A549 (cell line): Measurements from ENCODE around the gene AMFR. TPM values are rescaled to one million over a fixed set of nuclear protein-coding genes. Genes with fewer than 3 reads are reported as not detected.

Experiments used
- ATAC-seq, 2 experiments: fragments of 200-7000 bp in 1 of 2; fragments of >200 bp in 1 of 2; cut with Nextera tagmentation in 1 of 2; cut with Tn5 transposase in 1 of 2; 3 replicates each; pipeline versions ENCODE4 v1.8.0 to v1.9.1; 2018 to 2020; ENCODE audit warnings: mild to moderate bottlenecking in 1 of 2, moderate library complexity in 1 of 2
- CTCF ChIA-PET: fragments of 300-600 bp; sonication (Branson Sonifier 250); formaldehyde crosslinking; extraction: SDS; loops from one replicate; lab custom pipeline; 2021; ENCODE audit warnings: antibody characterized with exemption, inconsistent platforms; lab: Yijun Ruan, JAX
- POLR2A ChIA-PET: fragments of 350-600 bp; formaldehyde crosslinking; extraction: SDS; loops from one replicate; lab custom pipeline; 2021; ENCODE audit warnings: antibody characterized with exemption, inconsistent platforms; lab: Yijun Ruan, JAX
- DNase-seq, 2 experiments: peaks; one replicate each; pipeline versions ENCODE4 v3.0.0 to v3.0.0-alpha.2; 2011 to 2016; ENCODE audit warnings: low read depth in 1 of 2, low spot score in 1 of 2
- FAIRE-seq: peaks from 2 replicates; lab custom pipeline; 2011; peaks lifted over from hg19 to GRCh38; lab: Jason Lieb, UNC
- H3K27ac ChIP-seq, 2 experiments: fragments of >200 bp; sonication (Bioruptor Twin); formaldehyde crosslinking; 3 replicates each; pipeline ENCODE4 v1.5.1; 2016 to 2017
- H3K4me1 ChIP-seq: fragments of >200 bp; sonication (Bioruptor Twin); formaldehyde crosslinking; 3 replicates; pipeline ENCODE4 v1.6.1; 2016
- H3K4me2 ChIP-seq: fragments of >200 bp; sonication (Bioruptor Twin); formaldehyde crosslinking; 3 replicates; pipeline ENCODE4 v1.6.1; 2016
- H3K4me3 ChIP-seq: fragments of >200 bp; sonication (Bioruptor Twin); formaldehyde crosslinking; 3 replicates; pipeline ENCODE4 v1.5.1; 2016
- H3K9me3 ChIP-seq: fragments of >200 bp; sonication (Bioruptor Twin); formaldehyde crosslinking; 3 replicates; pipeline ENCODE4 v1.6.1; 2016
- CBX8 ChIP-seq: fragments of 200-600 bp; sonication (generic); IDR thresholded peaks from 2 replicates; pipeline ENCODE4 v1.6.1; 2016
- CTCF ChIP-seq: fragments of >200 bp; sonication (Bioruptor Twin); formaldehyde crosslinking; IDR thresholded peaks from 3 replicates; pipeline ENCODE4 v1.5.1; 2016
- ESRRA ChIP-seq: fragments of 150-350 bp; IDR thresholded peaks from 2 replicates; pipeline ENCODE4 v1.6.1; 2014; ENCODE audit warnings: mild to moderate bottlenecking, low read length, borderline replicate concordance
- FOSB ChIP-seq: fragments of 250-450 bp; sonication (Bioruptor Pico); IDR thresholded peaks from 2 replicates; pipeline ENCODE4 v1.5.0; 2020; ENCODE audit warnings: mild to moderate bottlenecking, moderate library complexity
- FOXS1 ChIP-seq: fragments of 250-450 bp; sonication (Bioruptor Pico); IDR thresholded peaks from 2 replicates; pipeline ENCODE4 v1.5.0; 2020; ENCODE audit warnings: mild to moderate bottlenecking, moderate library complexity
- HEYL ChIP-seq: fragments of 250-450 bp; sonication (Bioruptor Pico); IDR thresholded peaks from 2 replicates; pipeline ENCODE4 v1.8.0; 2021; ENCODE audit warnings: mild to moderate bottlenecking, moderate library complexity
- JUN ChIP-seq, 2 experiments: fragments of >200 bp; sonication (Bioruptor Twin); formaldehyde crosslinking; IDR thresholded peaks; 2 replicates in 1 of 2; 3 replicates in 1 of 2; pipeline ENCODE4 v1.6.1; 2016 to 2017
- KDM1A ChIP-seq: fragments of 200-600 bp; sonication (generic); IDR thresholded peaks from 2 replicates; pipeline ENCODE4 v1.6.1; 2016; ENCODE audit warnings: low read depth, mild to moderate bottlenecking
- MAZ ChIP-seq: fragments of 150-350 bp; IDR thresholded peaks from 2 replicates; pipeline ENCODE4 v1.6.1; 2014; ENCODE audit warnings: antibody characterized with exemption, low read depth, low read length, borderline replicate concordance
- MYC ChIP-seq: IDR thresholded peaks from 2 replicates; pipeline ENCODE4 v1.6.1; 2012; ENCODE audit warnings: mild to moderate bottlenecking, inconsistent platforms, low read length, improper control_type of control experiment, borderline replicate concordance
- NFE2L2 ChIP-seq: fragments of 150-350 bp; conservative IDR thresholded peaks from 2 replicates; pipeline ENCODE4 v1.6.1; 2014; ENCODE audit warnings: low read length
- NPAS2 ChIP-seq: fragments of 250-450 bp; sonication (Bioruptor Pico); IDR thresholded peaks from 2 replicates; pipeline ENCODE4 v1.8.0; 2022; ENCODE audit warnings: mild to moderate bottlenecking, moderate library complexity, borderline replicate concordance
- POLR2A ChIP-seq: IDR thresholded peaks from 2 replicates; pipeline ENCODE4 v1.6.1; 2012; ENCODE audit warnings: mild to moderate bottlenecking, low read length
- POLR2AphosphoS2 ChIP-seq: conservative IDR thresholded peaks from 2 replicates; pipeline ENCODE4 v1.6.1; 2012; ENCODE audit warnings: low read length, improper control_type of control experiment, inconsistent platforms
- REST ChIP-seq: fragments of 200-600 bp; sonication (generic); IDR thresholded peaks from 2 replicates; pipeline ENCODE4 v1.6.1; 2016; ENCODE audit warnings: antibody characterized with exemption, mild to moderate bottlenecking, moderate library complexity
- SMC3 ChIP-seq: fragments of >200 bp; sonication (Bioruptor Twin); formaldehyde crosslinking; IDR thresholded peaks from 3 replicates; pipeline ENCODE4 v1.6.1; 2018; ENCODE audit warnings: inconsistent platforms
- TFCP2L1 ChIP-seq: fragments of 250-450 bp; sonication (Bioruptor Pico); IDR thresholded peaks from 2 replicates; pipeline ENCODE4 v1.5.0; 2021; ENCODE audit warnings: mild to moderate bottlenecking
- ZC3H11A ChIP-seq: fragments of 450-650 bp; IDR thresholded peaks from 2 replicates; pipeline ENCODE4 v1.6.1; 2014; ENCODE audit warnings: antibody characterized with exemption, mild to moderate bottlenecking
- WGBS: methylation state at CpG from one replicate; pipeline ENCODE4 v1.1.6; 2017; ENCODE audit errors: missing lambda C conversion rate; 5-methylcytosine and 5-hydroxymethylcytosine counted together
- polyA plus RNA-seq, 4 experiments: library from polyadenylated mRNA; depleted of rRNA in 3 of 4; stranded (reverse); fragments of >200 nt; fragmentation: RNase III in 1 of 4; extraction: RNeasy Plus Mini Kit Qiagen cat#74134 plus additional on column Dnase treatment in 1 of 4; gene quantifications; 2 replicates in 3 of 4; 3 replicates in 1 of 4; pipeline ENCODE4 v1.2.3, GENCODE V29; 2011 to 2017
- TF ChIP-seq, protein P1 (sequence below): IDR thresholded peaks from 2 replicates; pipeline ENCODE4 v1.6.1; 2012
- TF ChIP-seq, protein P2 (sequence below): fragments of >200 bp; sonication (Bioruptor Twin); formaldehyde crosslinking; IDR thresholded peaks from 2 replicates; pipeline ENCODE4 v1.6.1; 2016
- TF ChIP-seq, protein P3 (sequence below): fragments of 150-350 bp; IDR thresholded peaks from 2 replicates; pipeline ENCODE4 v1.6.1; 2014; ENCODE audit warnings: low read depth, mild to moderate bottlenecking, low read length

AMFR gene
- polyA plus RNA-seq, 2 of the 4 experiments (the other 2 are of a cell fraction) = 68.9 to 88.5 TPM

- POLR2A ChIA-PET = interaction anchor here (0.7 kb wide), 1 partner anchor 20 kb away, joined by 9 read pairs; no protein-coding TSS in a partner anchor
- TF ChIP-seq HEYL = no peak
- no peak for TF ChIP-seq REST
- no peak for TF ChIP-seq FOSB
- TF ChIP-seq, protein P1, sequence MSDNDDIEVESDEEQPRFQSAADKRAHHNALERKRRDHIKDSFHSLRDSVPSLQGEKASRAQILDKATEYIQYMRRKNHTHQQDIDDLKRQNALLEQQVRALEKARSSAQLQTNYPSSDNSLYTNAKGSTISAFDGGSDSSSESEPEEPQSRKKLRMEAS = no peak
- no peak for TF ChIP-seq KDM1A
- TF ChIP-seq ESRRA = no peak
- TF ChIP-seq, protein P2, sequence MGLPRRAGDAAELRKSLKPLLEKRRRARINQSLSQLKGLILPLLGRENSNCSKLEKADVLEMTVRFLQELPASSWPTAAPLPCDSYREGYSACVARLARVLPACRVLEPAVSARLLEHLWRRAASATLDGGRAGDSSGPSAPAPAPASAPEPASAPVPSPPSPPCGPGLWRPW = no peak
- no peak for TF ChIP-seq TFCP2L1 (CRISPR knock-in tag)
- TF ChIP-seq, protein P3, sequence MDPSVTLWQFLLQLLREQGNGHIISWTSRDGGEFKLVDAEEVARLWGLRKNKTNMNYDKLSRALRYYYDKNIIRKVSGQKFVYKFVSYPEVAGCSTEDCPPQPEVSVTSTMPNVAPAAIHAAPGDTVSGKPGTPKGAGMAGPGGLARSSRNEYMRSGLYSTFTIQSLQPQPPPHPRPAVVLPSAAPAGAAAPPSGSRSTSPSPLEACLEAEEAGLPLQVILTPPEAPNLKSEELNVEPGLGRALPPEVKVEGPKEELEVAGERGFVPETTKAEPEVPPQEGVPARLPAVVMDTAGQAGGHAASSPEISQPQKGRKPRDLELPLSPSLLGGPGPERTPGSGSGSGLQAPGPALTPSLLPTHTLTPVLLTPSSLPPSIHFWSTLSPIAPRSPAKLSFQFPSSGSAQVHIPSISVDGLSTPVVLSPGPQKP = no peak
- no peak for TF ChIP-seq POLR2A
- no peak for TF ChIP-seq MAZ
- no peak for TF ChIP-seq CTCF
- no peak for TF ChIP-seq POLR2AphosphoS2
- TF ChIP-seq, all 56 proteins: peak for 0
- FAIRE-seq = no peak
Measured at GRCh38 chr16:56420613-56421012, 4.7 kb downstream of the AMFR start.

GRCh38 chr16:56419740-56420548 lies 5.4 kb downstream of the AMFR start:
- TF ChIP-seq NPAS2 (CRISPR knock-in tag) (no peak), MYC (no peak), CBX8 (no peak), FOXS1 (no peak), CTCF (no peak), JUN (IDR thresholded peaks at IDR 0.05) (no peak), SMC3 (no peak), NFE2L2 (no peak), ZC3H11A (no peak)
- no peak for ATAC-seq
- CTCF ChIA-PET = interaction anchor here (1.2 kb wide), 1 partner anchor 31 kb away, joined by 3 read pairs; the partner anchor contains the start of genes NUDT21 and OGFOD1
- WGBS = 89% methylated on average over 8 of the region's 8 CpGs
- Histone ChIP-seq H3K27ac (no peak overlapping the region), H3K4me2 (no peak overlapping the region), H3K4me3 (no peak overlapping the region), H3K4me1 (peaks cover 33% of the 10 kb centered on the region), H3K9me3 (no peaks in the 10 kb centered on the region)
- no peak for FAIRE-seq
- DNase-seq = no peak
- POLR2A ChIA-PET = interaction anchor here (0.7 kb wide), 1 partner anchor 19 kb away, joined by 9 read pairs; no protein-coding TSS in a partner anchor

More at GRCh38 chr16:56420613-56421012, 4.7 kb downstream of the AMFR start:
- ATAC-seq (no peak), DNase-seq (no peak)
- Histone ChIP-seq H3K27ac (no peak overlapping the region), H3K4me3 (no peak overlapping the region), H3K4me2 (no peak overlapping the region), H3K9me3 (no peaks in the 10 kb centered on the region), H3K4me1 (peaks cover 29% of the 10 kb centered on the region)
- CTCF ChIA-PET = interaction anchor here (1.2 kb wide), 1 partner anchor 30 kb away, joined by 3 read pairs; the partner anchor contains the start of genes NUDT21 and OGFOD1
